ENCODE measurements around the gene KCNQ5.

GRCh38 chr6:73182021-73182607 lies 560.2 kb downstream of the KCNQ5 start:
- TF ChIP-seq CTCF (IDR thresholded peaks at IDR 0.05) (no peak), POLR2A (IDR thresholded peaks at IDR 0.05) (no peak)
